Lung (tissue), 12 donors: ENCODE results near the gene USP37. TPM values are rescaled to one million over a fixed set of nuclear protein-coding genes. Genes with fewer than 3 reads are reported as not detected.
"Not testable (repeated sequence)": the region's sequence is repeated elsewhere in the genome, so short reads cannot be mapped to it uniquely, and the experiment has no call there.

Experiments used
- ATAC-seq: fragments of 200-7000 bp; cut with Tn5 transposase; one replicate; pipeline ENCODE4 v1.9.1; 2020; ENCODE audit warnings: moderate number of reproducible peaks; ENCODE audit not compliant: insufficient read depth, low FRiP score
- DNase-seq, 3 donors: peaks; one replicate each; pipeline ENCODE4 v3.0.0-alpha.2; 2013 to 2017
- H3K27ac ChIP-seq, 2 donors: one replicate each; pipeline ENCODE4 v1.5.1; 2013; ENCODE audit warnings: mild to moderate bottlenecking in 2 of 2, moderate library complexity in 2 of 2, control low read depth in 1 of 2, inconsistent platforms in 1 of 2, low read depth in 1 of 2, low read length in 1 of 2
- H3K27me3 ChIP-seq, 3 donors: one replicate each; pipeline ENCODE4 v1.5.1; 2013; ENCODE audit warnings: low read length in 2 of 3; ENCODE audit not compliant: control insufficient read depth in 3 of 3, insufficient read depth in 3 of 3
- H3K36me3 ChIP-seq, 4 donors: one replicate each; pipeline ENCODE4 v1.5.1; 2013; ENCODE audit warnings: low read length in 4 of 4, mild to moderate bottlenecking in 1 of 4, moderate library complexity in 1 of 4; ENCODE audit not compliant: control insufficient read depth in 4 of 4, insufficient read depth in 4 of 4
- H3K4me1 ChIP-seq, 5 donors: one replicate each; pipeline ENCODE4 v1.5.1; 2013; ENCODE audit warnings: low read length in 5 of 5, mild to moderate bottlenecking in 2 of 5, moderate library complexity in 1 of 5; ENCODE audit not compliant: control insufficient read depth in 5 of 5, insufficient read depth in 5 of 5
- H3K4me3 ChIP-seq: one replicate; pipeline ENCODE4 v1.5.1; 2013; ENCODE audit warnings: mild to moderate bottlenecking, control low read depth, moderate library complexity
- H3K9ac ChIP-seq, 2 donors: one replicate each; pipeline ENCODE4 v1.5.1; 2013; ENCODE audit warnings: low read length in 2 of 2, control low read depth in 1 of 2; ENCODE audit not compliant: insufficient read depth in 1 of 2
- H3K9me3 ChIP-seq, 4 donors: one replicate each; pipeline ENCODE4 v1.5.1; 2013; ENCODE audit warnings: low read length in 3 of 4, mild to moderate bottlenecking in 1 of 4, moderate library complexity in 1 of 4; ENCODE audit not compliant: control insufficient read depth in 4 of 4, insufficient read depth in 3 of 4
- CTCF ChIP-seq: IDR thresholded peaks from 2 replicates; pipeline ENCODE4 v1.5.1; 2012; ENCODE audit warnings: mild to moderate bottlenecking; ENCODE audit errors: control extremely low read depth, extremely low read depth
- WGBS, 2 donors: extraction: QIAGEN DNeasy Blood & Tissue Kit; methylation state at CpG; one replicate each; pipeline ENCODE4 v1.1.7; 2013; 5-methylcytosine and 5-hydroxymethylcytosine counted together
- polyA plus RNA-seq, 2 donors: library from polyadenylated mRNA; stranded (reverse); fragments of 200-250 nt; gene quantifications; one replicate each; pipeline ENCODE4 v1.2.1, GENCODE V29; 2013
- total RNA-seq, 2 donors: library from RNA; depleted of rRNA in 1 of 2; stranded (reverse); fragments of >200 nt in 1 of 2; gene quantifications; one replicate each; pipeline ENCODE4 v1.2.1, GENCODE V29; 2014 to 2021
- donor health status: control.
- donor health status: control.
- donor health status: Bipolar disorder and iron deficiency.
- donor health status: healthy.
- donor health status: DM: yes; HTN: yes; CAD: no.

USP37 gene
- total and polyA plus RNA-seq, 4 donors: 2.6 to 23.5 (median 8.1) TPM

- H3K9ac ChIP-seq: no peak overlapping the region
- peaks cover 11 to 29% (median 13%) of the 10 kb centered on the region in 4 donors for H3K36me3 ChIP-seq
- DNase-seq (no peak), ATAC-seq (no peak)
- no peaks in the 10 kb centered on the region for H3K4me1 ChIP-seq
- H3K9me3 ChIP-seq: no peaks in the 10 kb centered on the region
- no peak overlapping the region for H3K27ac ChIP-seq
- TF ChIP-seq CTCF: no peak
- no peak overlapping the region for H3K4me3 ChIP-seq
- WGBS, 2 donors: 92 to 98% methylated on average over 3 of the region's 3 CpGs
- H3K27me3 ChIP-seq: no peaks in the 10 kb centered on the region
These were observed 9.2 kb downstream of the USP37 start for GRCh38 chr2:218558986-218559385.

GRCh38 chr2:218557941-218558340 lies 10.2 kb downstream of the USP37 start:
- H3K4me1 ChIP-seq: no peaks in the 10 kb centered on the region
- H3K4me3 ChIP-seq: no peak overlapping the region
- TF ChIP-seq CTCF: no peak
- no peak for ATAC-seq
- peaks cover 12 to 37% (median 15%) of the 10 kb centered on the region in 4 donors for H3K36me3 ChIP-seq
- H3K9ac ChIP-seq: no peak overlapping the region
- H3K27me3 ChIP-seq: no peaks in the 10 kb centered on the region
- H3K27ac ChIP-seq: no peak overlapping the region
- no peak for DNase-seq
- no peaks in the 10 kb centered on the region for H3K9me3 ChIP-seq
- WGBS, 2 donors: 36 to 38% methylated on average over 2 of the region's 2 CpGs

- Histone ChIP-seq H3K9me3 (no peaks in the 10 kb centered on the region), H3K36me3 (peaks cover 14 to 38% (median 18%) of the 10 kb centered on the region in 4 donors), H3K4me3 (no peak overlapping the region), H3K9ac (no peak overlapping the region), H3K4me1 (no peaks in the 10 kb centered on the region), H3K27me3 (no peaks in the 10 kb centered on the region), H3K27ac (no peak overlapping the region)
- DNase-seq (no peak), ATAC-seq (no peak)
- no peak for TF ChIP-seq CTCF
- 89 to 92% methylated on average over 4 of the region's 4 CpGs for WGBS, 2 donors
These were observed 12.6 kb downstream of the USP37 start for GRCh38 chr2:218555527-218555926.

DNA sequence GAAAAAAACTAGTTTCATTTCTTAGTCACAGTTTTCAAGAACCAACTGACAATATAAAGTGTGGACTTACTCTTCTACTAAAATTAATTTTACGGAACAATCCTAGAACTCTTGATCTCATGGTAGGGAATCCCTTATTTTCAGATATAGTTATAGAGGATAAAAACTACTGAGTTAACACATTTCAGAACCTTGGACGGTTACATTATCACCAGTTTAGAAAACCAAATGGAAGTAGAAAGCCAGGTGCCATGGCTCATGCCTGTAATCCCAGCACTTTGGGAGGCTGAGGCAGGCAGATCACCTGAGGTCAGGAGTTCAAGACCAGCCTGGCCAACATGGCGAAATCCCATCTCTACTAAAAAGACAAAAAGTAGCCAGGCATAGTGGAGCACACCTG lies 13.9 kb downstream of the USP37 start:
- not testable (repeated sequence) for H3K9me3 ChIP-seq, DNase-seq, H3K27me3 ChIP-seq, H3K27ac ChIP-seq, H3K4me3 ChIP-seq, H3K9ac ChIP-seq, ATAC-seq, H3K4me1 ChIP-seq
- H3K36me3 ChIP-seq: peaks cover 13 to 39% (median 17%) of the 10 kb centered on the region in 4 donors
- WGBS, 2 donors: 98 to 100% methylated on average over 3 of the region's 3 CpGs
